ENCODE results near the gene STIP1. TPM values are rescaled to one million over a fixed set of nuclear protein-coding genes. Genes with fewer than 3 reads are reported as not detected.
A peak's percentile ranks its signal among the peaks of the same experiment; 100 is the strongest.

STIP1 gene
- total and polyA plus RNA-seq, 4 experiments from 2014 or later: 37.1 to 106 (median 98.1) TPM

DNA sequence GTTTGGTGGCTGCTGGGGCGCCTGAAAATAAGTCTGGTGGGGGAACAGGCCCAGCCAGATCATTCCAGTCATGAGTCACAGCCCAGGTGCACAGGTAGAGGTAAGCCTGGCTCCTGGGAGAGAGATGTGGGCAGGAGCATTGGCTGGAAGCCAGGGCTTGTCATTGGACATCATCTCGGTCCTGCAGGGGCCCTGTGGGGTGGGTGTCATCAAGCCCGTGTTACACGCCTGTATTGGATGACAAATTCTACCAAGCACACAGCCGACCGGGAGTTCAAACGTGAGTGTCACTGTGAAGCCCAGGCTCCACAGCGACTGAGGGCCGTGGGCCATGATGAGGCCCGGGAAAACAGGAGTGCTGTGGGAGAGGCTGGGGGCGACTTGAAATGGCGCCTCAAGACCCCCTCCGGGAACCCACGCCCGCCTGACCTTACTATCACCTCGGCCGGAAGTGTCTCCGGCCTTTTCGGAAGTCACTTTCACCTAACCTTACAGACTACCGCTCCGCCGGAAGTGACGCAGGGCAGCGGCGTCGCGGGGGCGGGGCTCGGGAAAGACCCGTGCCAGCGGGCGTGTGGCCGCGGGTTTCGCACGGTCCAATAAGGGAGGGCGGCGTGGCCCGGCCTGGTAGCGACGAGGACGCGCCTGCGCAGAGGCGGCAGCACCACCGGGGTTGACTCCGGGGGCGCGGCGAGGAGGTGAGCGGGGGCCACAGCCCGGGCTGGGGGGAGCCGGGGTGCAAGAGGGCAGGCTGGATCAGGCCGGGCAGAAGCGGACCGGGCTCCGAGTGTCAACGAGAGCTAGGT is 54.7 kb downstream of the STIP1 start, which contains the start of gene FKBP2:
TSS of gene FKBP2 (plus strand) at position 661 of the 806 bp plus-strand sequence. CDS start 1,293 bp downstream, outside the sequence.
- Histone ChIP-seq H3K4me1 (ENCODE audit: insufficient read depth, low read length) (peaks cover 38% of the 10 kb centered on the region), H3K36me3 (ENCODE audit: insufficient read depth, low read length) (peaks cover 7% of the 10 kb centered on the region), H3K9me3 (ENCODE audit: control insufficient read depth in 1 of 2, low read length in 2 of 2) (no peaks in the 10 kb centered on the region), H3K27me3 (ENCODE audit: insufficient read depth, low read length) (no peaks in the 10 kb centered on the region), H3K27ac (ENCODE audit: low read depth, low read length) (peak within 1 kb of the TSS; percentile 99), H3K4me3 (ENCODE audit: low read length in 2 of 2) (peak within 1 kb of the TSS; percentile 67 to 73)
- ChIA-PET CTCF (ENCODE audit: partially characterized antibody) (interaction anchor here (0.9 to 8.4 kb wide), 9 partner anchors 8 to 64 kb away, joined by 3 to 78 read pairs (median 7); partner anchors contain the start of genes CATSPERZ, ESRRA and FERMT3), POLR2A (ENCODE audit: partially characterized antibody) (interaction anchor here (0.6 to 38.9 kb wide), 17 partner anchors 8 to 1619 kb away, joined by 3 to 937 read pairs (median 11); partner anchors contain the start of genes BAD, CATSPERZ, DNAJC4 and ESRRA)
- Mint-ChIP-seq H3K9me3 (no peaks in the 10 kb centered on the region), H3K36me3 (peaks cover 0 to 42% of the 10 kb centered on the region in 2 donors), H3K27me3 (no peaks in the 10 kb centered on the region), H3K4me3 (peak within 1 kb of the TSS; percentile 87 to 97 (median 88)), H3K27ac (peak within 1 kb of the TSS; percentile 99 to 100 (median 100)), H3K4me1 (peaks cover 14 to 52% (median 29%) of the 10 kb centered on the region in 4 donors)
- DNase-seq: peak; percentile 97 to 99 (median 99)
- intact Hi-C loops (cut with micrococcal nuclease): loop anchor here (1.0 to 10.0 kb wide), 8 partner anchors 10 to 534 kb away; partner anchors contain the start of genes DNAJC4, ESRRA, FERMT3 and GPR137

DNA sequence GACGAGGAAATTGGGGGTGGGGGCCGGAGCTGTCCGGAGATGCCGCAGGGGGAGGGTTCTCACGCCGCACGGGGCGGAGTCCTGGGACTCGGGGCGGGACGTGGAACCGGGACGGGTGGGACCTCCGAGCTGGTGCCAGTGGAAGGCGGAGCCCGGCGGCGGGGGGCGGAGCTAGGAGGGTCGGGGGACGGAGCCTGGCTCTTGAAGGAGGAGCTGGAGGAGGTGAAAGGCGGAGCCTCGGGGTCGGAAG is 55.2 kb downstream of the STIP1 start:
- H3K36me3 ChIP-seq (ENCODE audit: insufficient read depth, low read length): peaks cover 7% of the 10 kb centered on the region
- H3K27me3 ChIP-seq (ENCODE audit: insufficient read depth, low read length): no peaks in the 10 kb centered on the region
- peaks cover 14 to 55% (median 31%) of the 10 kb centered on the region in 4 donors for H3K4me1 Mint-ChIP-seq
- peak overlapping the region; percentile 87 to 97 (median 88) for H3K4me3 Mint-ChIP-seq
- POLR2A ChIA-PET (ENCODE audit: partially characterized antibody): interaction anchor here (0.7 to 38.9 kb wide), 15 partner anchors 8 to 1619 kb away, joined by 3 to 937 read pairs (median 19); partner anchors contain the start of genes BAD, CATSPERZ, DNAJC4 and ESRRA
- H3K9me3 Mint-ChIP-seq: no peaks in the 10 kb centered on the region
- H3K4me1 ChIP-seq (ENCODE audit: insufficient read depth, low read length): peaks cover 39% of the 10 kb centered on the region
- CTCF ChIA-PET (ENCODE audit: partially characterized antibody): interaction anchor here (0.9 to 8.4 kb wide), 7 partner anchors 9 to 63 kb away, joined by 3 to 78 read pairs (median 8); partner anchors contain the start of genes CATSPERZ, ESRRA and FERMT3
- peak overlapping the region; percentile 99 for H3K27ac ChIP-seq (ENCODE audit: low read depth, low read length)
- no peaks in the 10 kb centered on the region for H3K9me3 ChIP-seq (ENCODE audit: control insufficient read depth in 1 of 2, low read length in 2 of 2)
- H3K4me3 ChIP-seq (ENCODE audit: low read length in 2 of 2): peak overlapping the region; percentile 36 to 67
- intact Hi-C loops (cut with micrococcal nuclease): loop anchor here (1.0 to 10.0 kb wide), 8 partner anchors 11 to 534 kb away; partner anchors contain the start of genes DNAJC4, ESRRA, FERMT3 and GPR137
- H3K27ac Mint-ChIP-seq: peak overlapping the region; percentile 99 to 100 (median 100)
- H3K36me3 Mint-ChIP-seq: peaks cover 0 to 42% of the 10 kb centered on the region in 2 donors
- peak; percentile 99 to 100 (median 100) for DNase-seq
- no peaks in the 10 kb centered on the region for H3K27me3 Mint-ChIP-seq

GRCh38 chr11:64241491-64242374 is 55.8 kb downstream of the STIP1 start:
- H3K4me3 ChIP-seq (ENCODE audit: low read length in 2 of 2): peak overlapping the region; percentile 36 to 67
- intact Hi-C loops (cut with micrococcal nuclease): loop anchor here (1.0 to 10.0 kb wide), 8 partner anchors 11 to 533 kb away; partner anchors contain the start of genes DNAJC4, ESRRA, FERMT3 and GPR137
- H3K4me1 ChIP-seq (ENCODE audit: insufficient read depth, low read length): peaks cover 39% of the 10 kb centered on the region

GRCh38 chr11:64243236-64243854 is 57.4 kb downstream of the STIP1 start:
- peaks cover 16 to 66% (median 37%) of the 10 kb centered on the region in 4 donors for H3K4me1 Mint-ChIP-seq
- Histone ChIP-seq H3K27ac (ENCODE audit: low read depth, low read length) (no peak overlapping the region), H3K36me3 (ENCODE audit: insufficient read depth, low read length) (no peaks in the 10 kb centered on the region), H3K27me3 (ENCODE audit: insufficient read depth, low read length) (no peaks in the 10 kb centered on the region), H3K9me3 (ENCODE audit: control insufficient read depth in 1 of 2, low read length in 2 of 2) (no peaks in the 10 kb centered on the region), H3K4me3 (ENCODE audit: low read length in 2 of 2) (no peak overlapping the region), H3K4me1 (ENCODE audit: insufficient read depth, low read length) (peaks cover 46% of the 10 kb centered on the region)
- intact Hi-C loops (cut with micrococcal nuclease): loop anchor here (10.0 kb wide), 1 partner anchor 531 kb away; the partner anchor contains the start of gene SF1
- ChIA-PET CTCF (ENCODE audit: partially characterized antibody) (interaction anchor here (0.6 to 10.5 kb wide), 6 partner anchors 16 to 60 kb away, joined by 3 to 121 read pairs (median 3); partner anchors contain the start of genes CATSPERZ, ESRRA and FERMT3), POLR2A (ENCODE audit: partially characterized antibody) (interaction anchor here (0.8 to 38.9 kb wide), 11 partner anchors 8 to 891 kb away, joined by 3 to 937 read pairs (median 52); partner anchors contain the start of genes BAD, DNAJC4, ESRRA and FERMT3)
- no peaks in the 10 kb centered on the region for H3K27me3 Mint-ChIP-seq
- peak overlapping the region; percentile 27 to 83 (median 62) for H3K4me3 Mint-ChIP-seq
- peaks cover 0 to 30% of the 10 kb centered on the region in 2 donors for H3K36me3 Mint-ChIP-seq
- no peak for DNase-seq
- H3K27ac Mint-ChIP-seq: peak overlapping the region in 6 of 7 donors; percentile 70 to 82 (median 76)
- no peaks in the 10 kb centered on the region for H3K9me3 Mint-ChIP-seq

More at GRCh38 chr11:64241491-64242374, 55.8 kb downstream of the STIP1 start:
- Mint-ChIP-seq H3K27me3 (no peaks in the 10 kb centered on the region), H3K9me3 (no peaks in the 10 kb centered on the region), H3K4me1 (peaks cover 14 to 55% (median 32%) of the 10 kb centered on the region in 4 donors), H3K4me3 (peak overlapping the region; percentile 87 to 97 (median 88)), H3K36me3 (peaks cover 0 to 42% of the 10 kb centered on the region in 2 donors), H3K27ac (peak overlapping the region; percentile 99 to 100 (median 100))
- Histone ChIP-seq H3K9me3 (ENCODE audit: control insufficient read depth in 1 of 2, low read length in 2 of 2) (no peaks in the 10 kb centered on the region), H3K27me3 (ENCODE audit: insufficient read depth, low read length) (no peaks in the 10 kb centered on the region), H3K36me3 (ENCODE audit: insufficient read depth, low read length) (peaks cover 7% of the 10 kb centered on the region), H3K27ac (ENCODE audit: low read depth, low read length) (peak overlapping the region; percentile 99)
- ChIA-PET POLR2A (ENCODE audit: partially characterized antibody) (interaction anchor here (0.7 to 38.9 kb wide), 17 partner anchors 8 to 1618 kb away, joined by 3 to 937 read pairs (median 11); partner anchors contain the start of genes BAD, CATSPERZ, DNAJC4 and ESRRA), CTCF (ENCODE audit: partially characterized antibody) (interaction anchor here (0.9 to 10.5 kb wide), 9 partner anchors 8 to 63 kb away, joined by 3 to 121 read pairs (median 8); partner anchors contain the start of genes CATSPERZ, ESRRA and FERMT3)
- DNase-seq: no peak

- CTCF ChIA-PET (ENCODE audit: partially characterized antibody): interaction anchor here (0.7 to 10.5 kb wide), 4 partner anchors 17 to 59 kb away, joined by 3 to 121 read pairs (median 40); partner anchors contain the start of genes CATSPERZ, ESRRA and FERMT3
- peak overlapping the region in 6 of 8 donors; percentile 9 to 68 (median 23) for H3K4me3 Mint-ChIP-seq
- no peak for DNase-seq
- no peaks in the 10 kb centered on the region for H3K9me3 ChIP-seq (ENCODE audit: control insufficient read depth in 1 of 2, low read length in 2 of 2)
- POLR2A ChIA-PET (ENCODE audit: partially characterized antibody): interaction anchor here (0.8 to 38.9 kb wide), 9 partner anchors 7 to 74 kb away, joined by 4 to 937 read pairs (median 54); partner anchors contain the start of genes BAD, DNAJC4, ESRRA and FERMT3
- no peaks in the 10 kb centered on the region for H3K27me3 Mint-ChIP-seq
- intact Hi-C loops (cut with micrococcal nuclease): loop anchor here (10.0 kb wide), 1 partner anchor 531 kb away; the partner anchor contains the start of gene SF1
- H3K4me1 Mint-ChIP-seq: peaks cover 16 to 68% (median 36%) of the 10 kb centered on the region in 4 donors
- no peaks in the 10 kb centered on the region for H3K27me3 ChIP-seq (ENCODE audit: insufficient read depth, low read length)
- H3K9me3 Mint-ChIP-seq: no peaks in the 10 kb centered on the region
- H3K27ac ChIP-seq (ENCODE audit: low read depth, low read length): no peak overlapping the region
- peaks cover 46% of the 10 kb centered on the region for H3K4me1 ChIP-seq (ENCODE audit: insufficient read depth, low read length)
- no peak overlapping the region for H3K4me3 ChIP-seq (ENCODE audit: low read length in 2 of 2)
- peak overlapping the region in 6 of 7 donors; percentile 12 to 77 (median 40) for H3K27ac Mint-ChIP-seq
- H3K36me3 Mint-ChIP-seq: peaks cover 0 to 27% of the 10 kb centered on the region in 2 donors
- no peaks in the 10 kb centered on the region for H3K36me3 ChIP-seq (ENCODE audit: insufficient read depth, low read length)
Measured at GRCh38 chr11:64244107-64244506, 58.1 kb downstream of the STIP1 start.

All from CD4-positive, alpha-beta memory T cell (primary cell).